Measurements from ENCODE around the gene PCDHGB6. TPM values are rescaled to one million over a fixed set of nuclear protein-coding genes. Genes with fewer than 3 reads are reported as not detected.
A peak's percentile ranks its signal among the peaks of the same experiment; 100 is the strongest.
"Not testable (repeated sequence)": the region's sequence is repeated elsewhere in the genome, so short reads cannot be mapped to it uniquely, and the experiment has no call there.

Gene PCDHGB6
- total RNA-seq, 4 donors from 2014 or later = 1.4 to 5.7 (median 4.2) TPM

DNA sequence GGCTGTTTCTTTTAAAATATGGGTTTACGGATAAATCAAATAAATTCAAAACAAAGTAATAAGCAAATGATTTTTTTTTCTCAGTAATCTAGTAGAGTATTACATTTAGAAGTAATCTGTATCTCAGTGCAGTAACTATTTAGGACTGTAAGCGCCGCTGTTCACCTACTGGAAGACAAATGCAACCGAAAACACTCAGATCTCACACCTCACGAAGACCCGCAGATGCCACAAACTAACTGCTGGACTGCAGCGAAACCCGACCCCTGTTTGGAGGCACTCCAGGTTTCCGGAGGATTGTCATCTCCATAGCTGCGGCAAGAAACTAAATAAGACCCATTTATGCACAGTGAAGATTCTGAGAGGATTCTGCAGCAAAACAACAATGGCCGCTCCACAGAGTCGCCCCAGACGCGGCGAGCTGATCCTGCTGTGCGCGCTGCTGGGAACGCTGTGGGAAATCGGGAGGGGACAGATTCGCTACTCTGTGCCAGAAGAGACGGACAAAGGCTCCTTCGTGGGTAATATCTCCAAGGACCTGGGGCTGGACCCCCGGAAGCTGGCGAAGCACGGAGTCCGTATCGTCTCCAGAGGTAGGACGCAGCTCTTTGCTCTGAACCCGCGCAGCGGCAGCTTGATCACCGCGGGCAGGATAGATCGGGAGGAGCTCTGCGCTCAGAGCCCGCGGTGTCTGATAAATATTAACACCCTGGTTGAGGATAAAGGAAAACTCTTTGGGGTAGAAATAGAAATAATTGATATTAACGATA, 15.2 kb upstream of the PCDHGB6 start, which contains the start of gene PCDHGA8:
Gene PCDHGA8 (plus strand): TSS at position 205 of the 770 bp plus-strand sequence. CDS start 181 bp downstream, at position 386.
- Histone ChIP-seq H3K9me3 (peaks cover 21 to 96% (median 87%) of the 10 kb centered on the region in 3 donors), H3K36me3 (peaks cover 0 to 7% (median 0%) of the 10 kb centered on the region in 3 donors), H3K27me3 (peaks cover 0 to 33% (median 0%) of the 10 kb centered on the region in 4 donors), H3K4me3 (peak within 1 kb of the TSS in 1 of 4 donors; percentile 13), H3K4me1 (no peaks in the 10 kb centered on the region), H3K27ac (no peak within 1 kb of the TSS)
- DNase-seq = no peak
- 21 to 57% methylated on average over 19 to 36 of the region's 38 CpGs for WGBS, 2 donors
- TF ChIP-seq, protein P1, sequence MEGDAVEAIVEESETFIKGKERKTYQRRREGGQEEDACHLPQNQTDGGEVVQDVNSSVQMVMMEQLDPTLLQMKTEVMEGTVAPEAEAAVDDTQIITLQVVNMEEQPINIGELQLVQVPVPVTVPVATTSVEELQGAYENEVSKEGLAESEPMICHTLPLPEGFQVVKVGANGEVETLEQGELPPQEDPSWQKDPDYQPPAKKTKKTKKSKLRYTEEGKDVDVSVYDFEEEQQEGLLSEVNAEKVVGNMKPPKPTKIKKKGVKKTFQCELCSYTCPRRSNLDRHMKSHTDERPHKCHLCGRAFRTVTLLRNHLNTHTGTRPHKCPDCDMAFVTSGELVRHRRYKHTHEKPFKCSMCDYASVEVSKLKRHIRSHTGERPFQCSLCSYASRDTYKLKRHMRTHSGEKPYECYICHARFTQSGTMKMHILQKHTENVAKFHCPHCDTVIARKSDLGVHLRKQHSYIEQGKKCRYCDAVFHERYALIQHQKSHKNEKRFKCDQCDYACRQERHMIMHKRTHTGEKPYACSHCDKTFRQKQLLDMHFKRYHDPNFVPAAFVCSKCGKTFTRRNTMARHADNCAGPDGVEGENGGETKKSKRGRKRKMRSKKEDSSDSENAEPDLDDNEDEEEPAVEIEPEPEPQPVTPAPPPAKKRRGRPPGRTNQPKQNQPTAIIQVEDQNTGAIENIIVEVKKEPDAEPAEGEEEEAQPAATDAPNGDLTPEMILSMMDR (IDR thresholded peaks at IDR 0.05) = no peak
- TF ChIP-seq POLR2A (IDR thresholded peaks at IDR 0.05) = no peak
- intact Hi-C loops (cut with DNase I) = no loop called here

DNA sequence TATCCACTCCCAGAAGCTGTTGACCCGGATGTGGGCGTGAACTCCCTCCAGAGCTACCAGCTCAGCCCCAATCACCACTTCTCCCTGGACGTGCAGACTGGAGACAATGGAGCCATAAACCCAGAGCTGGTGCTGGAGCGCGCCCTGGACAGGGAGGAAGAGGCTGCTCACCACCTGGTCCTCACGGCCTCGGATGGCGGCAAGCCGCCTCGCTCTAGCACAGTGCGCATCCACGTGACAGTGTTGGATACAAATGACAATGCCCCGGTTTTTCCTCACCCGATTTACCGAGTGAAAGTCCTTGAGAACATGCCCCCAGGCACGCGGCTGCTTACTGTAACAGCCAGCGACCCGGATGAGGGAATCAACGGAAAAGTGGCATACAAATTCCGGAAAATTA, 14.6 kb upstream of the PCDHGB6 start:
- Histone ChIP-seq H3K36me3 (peaks cover 0 to 7% (median 0%) of the 10 kb centered on the region in 3 donors), H3K9me3 (peaks cover 20 to 96% (median 88%) of the 10 kb centered on the region in 3 donors), H3K4me3 (no peak overlapping the region), H3K4me1 (no peaks in the 10 kb centered on the region), H3K27me3 (peaks cover 0 to 32% (median 0%) of the 10 kb centered on the region in 4 donors), H3K27ac (no peak overlapping the region)
- 54 to 58% methylated on average over 12 to 19 of the region's 21 CpGs for WGBS, 2 donors
- no peak for DNase-seq
- intact Hi-C loops (cut with DNase I) = no loop called here
- TF ChIP-seq, protein P1 (IDR thresholded peaks at IDR 0.05) = no peak
- TF ChIP-seq POLR2A (IDR thresholded peaks at IDR 0.05) = no peak

DNA sequence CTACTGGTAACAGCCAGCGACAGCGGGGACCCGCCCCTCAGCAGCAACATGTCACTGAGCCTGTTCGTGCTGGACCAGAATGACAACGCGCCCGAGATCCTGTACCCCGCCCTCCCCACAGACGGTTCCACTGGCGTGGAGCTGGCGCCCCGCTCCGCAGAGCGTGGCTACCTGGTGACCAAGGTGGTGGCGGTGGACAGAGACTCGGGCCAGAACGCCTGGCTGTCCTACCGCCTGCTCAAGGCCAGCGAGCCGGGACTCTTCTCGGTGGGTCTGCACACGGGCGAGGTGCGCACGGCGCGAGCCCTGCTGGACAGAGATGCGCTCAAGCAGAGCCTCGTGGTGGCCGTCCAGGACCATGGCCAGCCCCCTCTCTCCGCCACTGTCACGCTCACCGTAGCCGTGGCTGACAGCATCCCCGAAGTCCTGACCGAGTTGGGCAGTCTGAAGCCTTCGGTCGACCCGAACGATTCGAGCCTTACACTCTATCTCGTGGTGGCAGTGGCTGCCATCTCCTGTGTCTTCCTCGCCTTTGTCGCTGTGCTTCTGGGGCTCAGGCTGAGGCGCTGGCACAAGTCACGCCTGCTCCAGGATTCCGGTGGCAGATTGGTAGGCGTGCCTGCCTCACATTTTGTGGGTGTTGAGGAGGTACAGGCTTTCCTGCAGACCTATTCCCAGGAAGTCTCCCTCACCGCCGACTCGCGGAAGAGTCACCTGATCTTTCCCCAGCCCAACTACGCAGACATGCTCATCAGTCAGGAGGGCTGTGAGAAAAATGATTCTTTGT, 13.2 kb upstream of the PCDHGB6 start:
- WGBS, 2 donors = 41 to 50% methylated on average over 13 to 22 of the region's 53 CpGs
- intact Hi-C loops (cut with DNase I); H3K4me1 ChIP-seq; H3K36me3 ChIP-seq; H3K4me3 ChIP-seq; DNase-seq; H3K27ac ChIP-seq: not testable (repeated sequence)
- H3K9me3 ChIP-seq = peaks cover 21 to 96% (median 87%) of the 10 kb centered on the region in 3 donors
- peaks cover 0 to 40% (median 0%) of the 10 kb centered on the region in 4 donors for H3K27me3 ChIP-seq

DNA sequence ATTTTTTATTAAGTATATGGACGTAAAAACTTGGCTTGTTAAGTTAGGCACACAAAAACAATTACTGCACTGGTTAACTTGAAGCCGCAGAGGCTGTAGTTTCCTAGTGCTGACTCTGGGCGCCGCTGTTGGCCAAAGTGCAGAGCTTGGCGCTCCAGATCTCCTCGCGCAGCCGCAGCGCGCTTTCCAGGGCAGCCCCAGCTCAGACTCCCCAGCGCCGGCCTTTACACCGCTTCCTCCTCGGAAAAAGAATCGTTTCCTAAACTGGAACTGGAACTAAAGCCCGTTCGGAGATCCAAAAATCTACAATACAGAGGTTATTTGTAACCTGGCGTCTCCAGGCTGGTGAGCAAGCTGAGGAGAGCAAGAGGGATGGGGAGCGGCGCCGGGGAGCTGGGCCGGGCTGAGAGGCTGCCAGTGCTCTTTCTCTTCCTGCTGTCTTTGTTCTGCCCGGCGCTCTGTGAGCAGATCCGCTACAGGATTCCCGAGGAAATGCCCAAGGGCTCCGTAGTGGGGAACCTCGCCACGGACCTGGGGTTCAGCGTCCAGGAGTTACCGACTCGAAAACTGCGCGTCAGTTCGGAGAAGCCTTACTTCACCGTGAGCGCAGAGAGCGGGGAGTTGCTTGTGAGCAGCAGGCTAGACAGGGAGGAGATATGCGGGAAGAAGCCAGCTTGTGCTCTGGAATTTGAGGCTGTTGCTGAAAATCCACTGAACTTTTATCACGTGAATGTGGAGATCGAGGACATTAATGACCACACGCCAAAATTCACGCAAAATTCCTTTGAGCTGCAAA, 9.9 kb upstream of the PCDHGB6 start, which contains the start of gene PCDHGB5:
Gene PCDHGB5 (plus strand): TSS at position 192 of the 796 bp plus-strand sequence. CDS start 181 bp downstream, at position 373.
- Histone ChIP-seq H3K27me3 (peaks cover 0 to 45% (median 0%) of the 10 kb centered on the region in 4 donors), H3K4me3 (peak within 1 kb of the TSS in 3 of 4 donors; percentile 31 to 49 (median 35)), H3K9me3 (peaks cover 21 to 94% (median 85%) of the 10 kb centered on the region in 3 donors)
- TF ChIP-seq, protein P1 (IDR thresholded peaks at IDR 0.05) = peak in 5 of 6 experiments; percentile 24 to 55 (median 42)
- WGBS, 2 donors = 4 to 9% methylated on average over 19 to 23 of the region's 43 CpGs
- H3K36me3 ChIP-seq; intact Hi-C loops (cut with DNase I); H3K27ac ChIP-seq; DNase-seq; H3K4me1 ChIP-seq: not testable (repeated sequence)

DNA sequence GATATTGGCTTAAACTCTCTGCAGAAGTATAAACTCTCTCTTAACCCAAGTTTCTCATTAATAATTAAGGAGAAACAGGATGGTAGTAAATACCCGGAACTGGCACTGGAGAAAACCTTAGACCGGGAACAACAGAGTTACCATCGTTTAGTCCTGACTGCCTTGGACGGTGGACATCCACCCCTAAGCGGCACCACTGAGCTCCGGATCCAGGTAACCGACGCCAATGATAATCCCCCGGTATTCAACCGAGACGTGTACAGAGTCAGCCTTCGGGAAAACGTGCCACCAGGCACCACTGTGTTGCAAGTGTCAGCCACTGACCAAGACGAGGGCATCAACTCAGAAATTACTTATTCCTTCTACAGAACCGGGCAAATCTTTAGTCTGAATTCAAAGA, 9.2 kb upstream of the PCDHGB6 start:
- no peaks in the 10 kb centered on the region for H3K36me3 ChIP-seq
- H3K9me3 ChIP-seq = peaks cover 17 to 94% (median 85%) of the 10 kb centered on the region in 3 donors
- peak overlapping the region in 1 of 4 donors; percentile 3 for H3K4me3 ChIP-seq
- TF ChIP-seq, protein P1 (IDR thresholded peaks at IDR 0.05) = no peak
- TF ChIP-seq POLR2A (IDR thresholded peaks at IDR 0.05) = no peak
- intact Hi-C loops (cut with DNase I) = no loop called here
- peaks cover 0 to 3% (median 0%) of the 10 kb centered on the region in 3 donors for H3K4me1 ChIP-seq
- H3K27me3 ChIP-seq = peaks cover 0 to 44% (median 0%) of the 10 kb centered on the region in 4 donors
- DNase-seq = no peak
- WGBS, 2 donors = 39 to 40% methylated on average over 8 to 15 of the region's 15 CpGs
- H3K27ac ChIP-seq = no peak overlapping the region
